GM12891 (cell line): ENCODE measurements around the gene LTBR.

Source experiments
- DNase-seq: peaks from one replicate; pipeline ENCODE4 v3.0.0; 2011; ENCODE audit warnings: low spot score; ENCODE audit not compliant: insufficient read length
- FAIRE-seq: peaks from 2 replicates; lab custom pipeline; 2011; peaks lifted over from hg19 to GRCh38; lab: Jason Lieb, UNC
- PAX5 ChIP-seq: IDR thresholded peaks from 2 replicates; pipeline ENCODE4 v1.6.1; 2011; ENCODE audit warnings: low read length, moderate library complexity, mild to moderate bottlenecking; ENCODE audit not compliant: insufficient read depth, severe bottlenecking
- POLR2A ChIP-seq: IDR thresholded peaks from 2 replicates; pipeline ENCODE4 v1.6.1; 2011; ENCODE audit warnings: low read depth, low read length, control low read depth
- POLR2AphosphoS5 ChIP-seq: IDR thresholded peaks from 2 replicates; pipeline ENCODE4 v1.6.1; 2011; ENCODE audit warnings: low read depth, low read length, control low read depth
- POU2F2 ChIP-seq: IDR thresholded peaks from 2 replicates; pipeline ENCODE4 v1.6.1; 2011; ENCODE audit warnings: low read depth, mild to moderate bottlenecking, control low read depth, low read length, moderate library complexity
- SPI1 ChIP-seq: IDR thresholded peaks from 2 replicates; pipeline ENCODE4 v1.6.1; 2011; ENCODE audit warnings: low read depth, low read length, control low read depth
- TAF1 ChIP-seq: IDR thresholded peaks from 2 replicates; pipeline ENCODE4 v1.6.1; 2011; ENCODE audit warnings: low read depth, low read length, control low read depth

Gene LTBR

GRCh38 chr12:6367969-6368892, 15.7 kb upstream of the LTBR start:
- peak; percentile 92 for FAIRE-seq
- TF ChIP-seq POLR2AphosphoS5 (no peak), PAX5 (no peak), POLR2A (no peak), POU2F2 (no peak; the same call in 1 of the 2 replicates)
- peak; percentile 62 for DNase-seq

- TF ChIP-seq POU2F2: no peak
- no peak for TF ChIP-seq SPI1
- no peak for TF ChIP-seq POLR2AphosphoS5
- no peak for TF ChIP-seq POLR2A
- no peak for TF ChIP-seq TAF1
- TF ChIP-seq PAX5: no peak
- no peak for DNase-seq
- no peak for FAIRE-seq
Observed at GRCh38 chr12:6368906-6369525, 14.9 kb upstream of the LTBR start.

GRCh38 chr12:6369916-6370575, 13.9 kb upstream of the LTBR start:
- TF ChIP-seq POU2F2 (no peak), POLR2A (no peak), POLR2AphosphoS5 (no peak), SPI1 (no peak), PAX5 (no peak), TAF1 (no peak)
- FAIRE-seq (no peak), DNase-seq (no peak)

GRCh38 chr12:6370576-6370935, 13.4 kb upstream of the LTBR start:
- DNase-seq (no peak), FAIRE-seq (no peak)
- TF ChIP-seq POLR2AphosphoS5: no peak
- no peak for TF ChIP-seq PAX5
- TF ChIP-seq TAF1: no peak
- no peak for TF ChIP-seq SPI1
- no peak for TF ChIP-seq POLR2A
- no peak for TF ChIP-seq POU2F2

- FAIRE-seq (no peak), DNase-seq (no peak)
- TF ChIP-seq POLR2AphosphoS5 (no peak), SPI1 (no peak), POLR2A (no peak), TAF1 (no peak), POU2F2 (no peak), PAX5 (no peak)
Observed at GRCh38 chr12:6370994-6371754, 12.8 kb upstream of the LTBR start.

GRCh38 chr12:6372403-6373003, 11.5 kb upstream of the LTBR start:
- DNase-seq (no peak), FAIRE-seq (peak; percentile 56)
- TF ChIP-seq POLR2A: no peak
- no peak for TF ChIP-seq PAX5
- no peak for TF ChIP-seq TAF1
- no peak for TF ChIP-seq SPI1
- no peak for TF ChIP-seq POU2F2
- TF ChIP-seq POLR2AphosphoS5: no peak

GRCh38 chr12:6373022-6373787, 10.8 kb upstream of the LTBR start:
- no peak for TF ChIP-seq POLR2A
- DNase-seq: no peak
- FAIRE-seq: no peak

GRCh38 chr12:6374028-6374785, 9.8 kb upstream of the LTBR start:
- DNase-seq (no peak), FAIRE-seq (no peak)
- TF ChIP-seq SPI1: no peak
- no peak for TF ChIP-seq PAX5
- TF ChIP-seq POU2F2: no peak
- TF ChIP-seq POLR2AphosphoS5: no peak
- TF ChIP-seq POLR2A: no peak
